Measurements from ENCODE around the gene ZNF592.
"Not testable (repeated sequence)": the region's sequence is repeated elsewhere in the genome, so short reads cannot be mapped to it uniquely, and the experiment has no call there.

ZNF592 gene

GRCh38 chr15:84747416-84748273, 747 bp upstream of the ZNF592 start:
- DNase-seq: peak; percentile 72

GRCh38 chr15:84749111-84749991, 959 bp downstream of the ZNF592 start:
- peak; percentile 40 for DNase-seq

- no peak for DNase-seq
Observed at GRCh38 chr15:84750583-84751092, 2.2 kb downstream of the ZNF592 start.

- DNase-seq: not testable (repeated sequence)
Observed at GRCh38 chr15:84751721-84752120, 3.3 kb downstream of the ZNF592 start.

GRCh38 chr15:84752195-84752594, 3.8 kb downstream of the ZNF592 start:
- no peak for DNase-seq

GRCh38 chr15:84752700-84753099, 4.3 kb downstream of the ZNF592 start:
- peak; percentile 61 for DNase-seq

- DNase-seq: not testable (repeated sequence)
Observed at GRCh38 chr15:84754889-84755288, 6.5 kb downstream of the ZNF592 start.

- no peak for DNase-seq
Observed at GRCh38 chr15:84755736-84756527, 7.5 kb downstream of the ZNF592 start.

GRCh38 chr15:84759018-84759417, 10.6 kb downstream of the ZNF592 start:
- no peak for DNase-seq

GRCh38 chr15:84760219-84760618, 11.8 kb downstream of the ZNF592 start:
- DNase-seq: no peak

GRCh38 chr15:84761607-84762131, 13.3 kb downstream of the ZNF592 start:
- no peak for DNase-seq

GRCh38 chr15:84762840-84763572, 14.6 kb downstream of the ZNF592 start:
- no peak for DNase-seq

GRCh38 chr15:84764585-84764984, 16.2 kb downstream of the ZNF592 start:
- DNase-seq: no peak

GRCh38 chr15:84764989-84765388, 16.6 kb downstream of the ZNF592 start:
- DNase-seq: no peak

- DNase-seq: no peak
Observed at GRCh38 chr15:84765675-84766074, 17.3 kb downstream of the ZNF592 start.

- DNase-seq: peak; percentile 63
Observed at GRCh38 chr15:84766461-84767035, 18.2 kb downstream of the ZNF592 start.

GRCh38 chr15:84772031-84772430, 23.6 kb downstream of the ZNF592 start:
- DNase-seq: no peak

GRCh38 chr15:84772467-84772866, 24.1 kb downstream of the ZNF592 start:
- no peak for DNase-seq

- DNase-seq: no peak
Observed at GRCh38 chr15:84773716-84774115, 25.3 kb downstream of the ZNF592 start.

- DNase-seq: no peak
Observed at GRCh38 chr15:84775867-84776449, 27.6 kb downstream of the ZNF592 start.

GRCh38 chr15:84778194-84778593, 29.8 kb downstream of the ZNF592 start:
- no peak for DNase-seq

Measured in EL (cell line).